Hematopoietic multipotent progenitor cell (in vitro differentiated cells): ENCODE measurements around the gene CACNA2D3. TPM values are rescaled to one million over a fixed set of nuclear protein-coding genes. Genes with fewer than 3 reads are reported as not detected.

ENCODE experiments used
- DNase-seq, 3 donors: peaks; one replicate each; pipeline ENCODE4 v3.0.0-alpha.2; 2011 to 2015; ENCODE audit warnings: low read depth in 2 of 3, low spot score in 2 of 3
- total RNA-seq: library from RNA; depleted of rRNA; stranded (reverse); fragments of >200 nt; gene quantifications from one replicate; pipeline ENCODE4 v1.2.3, GENCODE V29; 2012

Gene CACNA2D3
- total RNA-seq, 1 donor = under 0.01 TPM

- no peak for DNase-seq
Measured at GRCh38 chr3:54764911-54765310, 642.6 kb downstream of the CACNA2D3 start.

- no peak for DNase-seq
Measured at GRCh38 chr3:54771050-54771449, 648.7 kb downstream of the CACNA2D3 start.

GRCh38 chr3:54772051-54772450 is 649.7 kb downstream of the CACNA2D3 start:
- no peak for DNase-seq

- DNase-seq = no peak
Measured at GRCh38 chr3:54772746-54773145, 650.4 kb downstream of the CACNA2D3 start.

- DNase-seq = no peak
Measured at GRCh38 chr3:54773271-54773670, 650.9 kb downstream of the CACNA2D3 start.

- DNase-seq = no peak
Measured at GRCh38 chr3:54776601-54777000, 654.2 kb downstream of the CACNA2D3 start.

- no peak for DNase-seq
Measured at GRCh38 chr3:54777141-54777540, 654.8 kb downstream of the CACNA2D3 start.

- DNase-seq = no peak
Measured at GRCh38 chr3:54780336-54780735, 658.0 kb downstream of the CACNA2D3 start.

- no peak for DNase-seq
Measured at GRCh38 chr3:54781728-54782127, 659.4 kb downstream of the CACNA2D3 start.

- DNase-seq = no peak
Measured at GRCh38 chr3:54783611-54784010, 661.3 kb downstream of the CACNA2D3 start.

- no peak for DNase-seq
Measured at GRCh38 chr3:54784021-54784420, 661.7 kb downstream of the CACNA2D3 start.

- DNase-seq = no peak
Measured at GRCh38 chr3:54785976-54786375, 663.6 kb downstream of the CACNA2D3 start.

- no peak for DNase-seq
Measured at GRCh38 chr3:54790051-54790450, 667.7 kb downstream of the CACNA2D3 start.

GRCh38 chr3:54791501-54792156 is 669.3 kb downstream of the CACNA2D3 start:
- DNase-seq = no peak

- no peak for DNase-seq
Measured at GRCh38 chr3:54792584-54792983, 670.2 kb downstream of the CACNA2D3 start.

GRCh38 chr3:54793171-54793570 is 670.8 kb downstream of the CACNA2D3 start:
- no peak for DNase-seq

- DNase-seq = no peak
Measured at GRCh38 chr3:54797111-54797510, 674.8 kb downstream of the CACNA2D3 start.

GRCh38 chr3:54800478-54800877 is 678.1 kb downstream of the CACNA2D3 start:
- no peak for DNase-seq

- DNase-seq = no peak
Measured at GRCh38 chr3:54801977-54802376, 679.6 kb downstream of the CACNA2D3 start.

GRCh38 chr3:54810401-54810800 is 688.0 kb downstream of the CACNA2D3 start:
- DNase-seq = no peak

- DNase-seq = no peak
Measured at GRCh38 chr3:54814224-54814623, 691.9 kb downstream of the CACNA2D3 start.

GRCh38 chr3:54817628-54818027 is 695.3 kb downstream of the CACNA2D3 start:
- no peak for DNase-seq

- DNase-seq = no peak
Measured at GRCh38 chr3:54818486-54818885, 696.1 kb downstream of the CACNA2D3 start.
